ENCODE data around the gene EFNB2.

GRCh38 chr13:106532111-106532929, 3.1 kb downstream of the EFNB2 start:
- TF ChIP-seq, protein P1, sequence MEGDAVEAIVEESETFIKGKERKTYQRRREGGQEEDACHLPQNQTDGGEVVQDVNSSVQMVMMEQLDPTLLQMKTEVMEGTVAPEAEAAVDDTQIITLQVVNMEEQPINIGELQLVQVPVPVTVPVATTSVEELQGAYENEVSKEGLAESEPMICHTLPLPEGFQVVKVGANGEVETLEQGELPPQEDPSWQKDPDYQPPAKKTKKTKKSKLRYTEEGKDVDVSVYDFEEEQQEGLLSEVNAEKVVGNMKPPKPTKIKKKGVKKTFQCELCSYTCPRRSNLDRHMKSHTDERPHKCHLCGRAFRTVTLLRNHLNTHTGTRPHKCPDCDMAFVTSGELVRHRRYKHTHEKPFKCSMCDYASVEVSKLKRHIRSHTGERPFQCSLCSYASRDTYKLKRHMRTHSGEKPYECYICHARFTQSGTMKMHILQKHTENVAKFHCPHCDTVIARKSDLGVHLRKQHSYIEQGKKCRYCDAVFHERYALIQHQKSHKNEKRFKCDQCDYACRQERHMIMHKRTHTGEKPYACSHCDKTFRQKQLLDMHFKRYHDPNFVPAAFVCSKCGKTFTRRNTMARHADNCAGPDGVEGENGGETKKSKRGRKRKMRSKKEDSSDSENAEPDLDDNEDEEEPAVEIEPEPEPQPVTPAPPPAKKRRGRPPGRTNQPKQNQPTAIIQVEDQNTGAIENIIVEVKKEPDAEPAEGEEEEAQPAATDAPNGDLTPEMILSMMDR (IDR thresholded peaks at IDR 0.05; ENCODE audit: low read length), result no peak
- no peak for TF ChIP-seq EZH2phosphoT487 (IDR thresholded peaks at IDR 0.05; ENCODE audit: low read length)

Measured in MM.1S (cell line).